Spleen (tissue), 7 donors: ENCODE measurements around the gene SREBF2.

Experiments used
- POLR2A ChIP-seq, 3 donors: fragments of 450-650 bp; IDR thresholded peaks; one replicate each; pipeline ENCODE4 v1.5.1; 2017; ENCODE audit warnings: antibody characterized with exemption in 3 of 3, mild to moderate bottlenecking in 1 of 3
- TF ChIP-seq, protein P1 (sequence below), 11 experiments: fragments of 200-600 bp in 7 of 11; fragments of 450-650 bp in 4 of 11; sonication (generic) in 4 of 11; IDR thresholded peaks in 8 of 11; conservative IDR thresholded peaks in 3 of 11; 1 replicate in 7 of 11; 2 replicates in 4 of 11; pipeline versions ENCODE4 v1.4.0 to v1.8.0; 2016 to 2021; ENCODE audit warnings: antibody characterized with exemption in 11 of 11, inconsistent platforms in 4 of 11, mild to moderate bottlenecking in 1 of 11
- donor health status: DM: no; HTN: no; CAD: no; lungs with moderate emphysema.
- donor health status: DM: no; HTN: no; CAD: no.
- donor health status: DM: no; HTN: no; CAD: no.

DNA sequence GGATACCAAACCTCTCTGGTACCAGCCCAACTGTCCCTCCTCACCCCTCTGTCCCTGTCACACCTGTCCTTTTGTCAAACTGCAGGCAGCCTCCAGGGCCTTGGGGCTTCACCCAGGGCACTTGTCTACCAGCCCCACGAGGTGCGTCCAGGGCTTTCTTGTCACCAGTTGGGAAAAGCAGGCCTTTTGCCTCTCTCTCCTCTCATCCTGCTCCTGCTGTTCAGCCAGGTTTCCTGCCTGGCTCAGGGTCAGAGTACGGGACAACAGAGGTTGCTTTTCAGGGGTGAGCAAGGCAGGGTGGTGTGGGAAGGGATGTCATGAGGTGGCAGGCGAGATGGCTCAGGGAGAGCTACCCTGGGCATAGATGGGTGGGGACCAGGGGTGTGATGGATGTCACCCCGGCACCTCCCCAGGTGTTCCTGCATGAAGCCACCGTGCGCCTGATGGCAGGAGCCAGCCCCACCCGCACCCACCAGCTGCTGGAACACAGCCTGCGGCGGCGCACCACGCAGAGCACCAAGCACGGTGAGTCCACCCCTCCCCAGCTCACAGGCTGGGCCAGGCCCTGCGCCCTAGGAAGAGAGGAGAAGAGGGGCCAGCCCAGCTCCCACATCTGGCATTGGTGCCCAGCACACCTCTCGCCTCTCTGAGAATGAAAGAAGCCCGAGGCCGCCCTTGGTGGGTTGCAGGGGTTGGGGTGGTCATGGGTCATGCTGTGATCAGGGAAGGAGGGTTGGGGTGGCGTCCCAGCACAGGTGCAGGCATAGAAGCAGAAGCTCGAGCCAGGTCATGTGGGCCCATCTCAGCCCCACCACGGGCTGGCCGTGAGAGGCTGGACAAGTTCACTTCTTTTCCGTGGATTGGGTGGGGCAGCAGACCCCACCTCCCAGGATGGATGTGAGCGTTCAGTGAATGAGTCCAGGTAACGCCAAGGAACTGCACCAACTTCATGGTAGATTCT lies 71.8 kb downstream of the SREBF2 start:
- TF ChIP-seq, protein P1, sequence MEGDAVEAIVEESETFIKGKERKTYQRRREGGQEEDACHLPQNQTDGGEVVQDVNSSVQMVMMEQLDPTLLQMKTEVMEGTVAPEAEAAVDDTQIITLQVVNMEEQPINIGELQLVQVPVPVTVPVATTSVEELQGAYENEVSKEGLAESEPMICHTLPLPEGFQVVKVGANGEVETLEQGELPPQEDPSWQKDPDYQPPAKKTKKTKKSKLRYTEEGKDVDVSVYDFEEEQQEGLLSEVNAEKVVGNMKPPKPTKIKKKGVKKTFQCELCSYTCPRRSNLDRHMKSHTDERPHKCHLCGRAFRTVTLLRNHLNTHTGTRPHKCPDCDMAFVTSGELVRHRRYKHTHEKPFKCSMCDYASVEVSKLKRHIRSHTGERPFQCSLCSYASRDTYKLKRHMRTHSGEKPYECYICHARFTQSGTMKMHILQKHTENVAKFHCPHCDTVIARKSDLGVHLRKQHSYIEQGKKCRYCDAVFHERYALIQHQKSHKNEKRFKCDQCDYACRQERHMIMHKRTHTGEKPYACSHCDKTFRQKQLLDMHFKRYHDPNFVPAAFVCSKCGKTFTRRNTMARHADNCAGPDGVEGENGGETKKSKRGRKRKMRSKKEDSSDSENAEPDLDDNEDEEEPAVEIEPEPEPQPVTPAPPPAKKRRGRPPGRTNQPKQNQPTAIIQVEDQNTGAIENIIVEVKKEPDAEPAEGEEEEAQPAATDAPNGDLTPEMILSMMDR (IDR thresholded peaks at IDR 0.05 in 8 of 11, conservative IDR thresholded peaks at IDR 0.05 in 3 of 11) = no peak
- no peak for TF ChIP-seq POLR2A (IDR thresholded peaks at IDR 0.05)
